Upper lobe of right lung (tissue), 1 donor: ENCODE data around the gene NRXN3. TPM values are rescaled to one million over a fixed set of nuclear protein-coding genes. Genes with fewer than 3 reads are reported as not detected.

Experiments
- ATAC-seq: fragments of 200-7000 bp; cut with Tn5 transposase; one replicate; pipeline ENCODE4 v1.9.1; 2020; ENCODE audit warnings: mild to moderate bottlenecking, moderate library complexity
- DNase-seq: peaks from one replicate; pipeline ENCODE4 v3.0.0-alpha.2; 2020
- H3K27ac ChIP-seq: fragments of 200-600 bp; one replicate; pipeline ENCODE4 v1.8.0; 2022
- H3K27me3 ChIP-seq: fragments of 200-600 bp; one replicate; pipeline ENCODE4 v1.8.0; 2022; ENCODE audit warnings: mild to moderate bottlenecking
- H3K36me3 ChIP-seq: fragments of 200-600 bp; one replicate; pipeline ENCODE4 v1.8.0; 2022
- H3K4me1 ChIP-seq: fragments of 200-600 bp; one replicate; pipeline ENCODE4 v1.8.0; 2022
- H3K4me3 ChIP-seq: fragments of 200-600 bp; one replicate; pipeline ENCODE4 v1.8.0; 2022; ENCODE audit warnings: mild to moderate bottlenecking
- H3K9me3 ChIP-seq: fragments of 200-600 bp; one replicate; pipeline ENCODE4 v1.8.0; 2022
- CTCF ChIP-seq: fragments of 200-600 bp; IDR thresholded peaks from one replicate; pipeline ENCODE4 v1.8.0; 2022; ENCODE audit warnings: antibody characterized with exemption
- intact Hi-C: fragments of 100-400 bp; cut with DNase I; formaldehyde crosslinking; loops from one replicate; pipeline ENCODE4 v1.11.0; 2022
- total RNA-seq: library from RNA; stranded (reverse); fragmentation: NEBNext Ultra II Directional; extraction: Animal tissue kit (Norgen Biotek cat#: 25700); gene quantifications from one replicate; pipeline ENCODE4 v1.2.1, GENCODE V29; 2021
- donor health status: DM: no; HTN: yes; CAD: no; lungs with severe emphysema.

NRXN3 gene
- total RNA-seq, 1 donor from 2014 or later: 10.0 TPM

- intact Hi-C loops: no loop called here
- H3K27me3 ChIP-seq: no peaks in the 10 kb centered on the region
- DNase-seq (no peak), ATAC-seq (no peak)
- H3K4me1 ChIP-seq: no peaks in the 10 kb centered on the region
- no peaks in the 10 kb centered on the region for H3K9me3 ChIP-seq
- TF ChIP-seq CTCF: no peak
- H3K4me3 ChIP-seq: no peak overlapping the region
- H3K36me3 ChIP-seq: no peaks in the 10 kb centered on the region
- H3K27ac ChIP-seq: no peak overlapping the region
These were observed 1010.5 kb downstream of the NRXN3 start for GRCh38 chr14:79180656-79181055.

- H3K36me3 ChIP-seq: no peaks in the 10 kb centered on the region
- no peaks in the 10 kb centered on the region for H3K4me1 ChIP-seq
- no peaks in the 10 kb centered on the region for H3K27me3 ChIP-seq
- TF ChIP-seq CTCF: no peak
- H3K27ac ChIP-seq: no peak overlapping the region
- intact Hi-C loops: no loop called here
- H3K4me3 ChIP-seq: no peak overlapping the region
- DNase-seq (no peak), ATAC-seq (no peak)
- no peaks in the 10 kb centered on the region for H3K9me3 ChIP-seq
These were observed 1016.4 kb downstream of the NRXN3 start for GRCh38 chr14:79186523-79186922.

- Histone ChIP-seq H3K4me3 (no peak overlapping the region), H3K4me1 (no peaks in the 10 kb centered on the region), H3K9me3 (no peaks in the 10 kb centered on the region), H3K27ac (no peak overlapping the region), H3K27me3 (no peaks in the 10 kb centered on the region), H3K36me3 (no peaks in the 10 kb centered on the region)
- DNase-seq (no peak), ATAC-seq (no peak)
- TF ChIP-seq CTCF: no peak
- intact Hi-C loops: no loop called here
These were observed 1023.7 kb downstream of the NRXN3 start for GRCh38 chr14:79193689-79194477.

- H3K9me3 ChIP-seq: no peaks in the 10 kb centered on the region
- H3K4me3 ChIP-seq: no peak overlapping the region
- H3K36me3 ChIP-seq: no peaks in the 10 kb centered on the region
- H3K27me3 ChIP-seq: no peaks in the 10 kb centered on the region
- H3K4me1 ChIP-seq: no peaks in the 10 kb centered on the region
- TF ChIP-seq CTCF: no peak
- H3K27ac ChIP-seq: no peak overlapping the region
- intact Hi-C loops: no loop called here
- DNase-seq (no peak), ATAC-seq (no peak)
These were observed 1026.0 kb downstream of the NRXN3 start for GRCh38 chr14:79196216-79196615.

GRCh38 chr14:79197516-79197915 lies 1027.3 kb downstream of the NRXN3 start:
- no peaks in the 10 kb centered on the region for H3K4me1 ChIP-seq
- H3K9me3 ChIP-seq: no peaks in the 10 kb centered on the region
- H3K27me3 ChIP-seq: no peaks in the 10 kb centered on the region
- H3K36me3 ChIP-seq: no peaks in the 10 kb centered on the region
- no peak for DNase-seq
- TF ChIP-seq CTCF: no peak
- intact Hi-C loops: no loop called here
- no peak for ATAC-seq
- H3K4me3 ChIP-seq: no peak overlapping the region
- H3K27ac ChIP-seq: no peak overlapping the region
